GM12801 (cell line): Measurements from ENCODE around the gene FAM98A.

Experiments used
- TF ChIP-seq, protein P1 (sequence below): IDR thresholded peaks from one replicate; pipeline ENCODE4 v1.5.1; 2011; ENCODE audit warnings: control low read depth; ENCODE audit not compliant: insufficient read length; ENCODE audit errors: extremely low read depth

The FAM98A gene

DNA sequence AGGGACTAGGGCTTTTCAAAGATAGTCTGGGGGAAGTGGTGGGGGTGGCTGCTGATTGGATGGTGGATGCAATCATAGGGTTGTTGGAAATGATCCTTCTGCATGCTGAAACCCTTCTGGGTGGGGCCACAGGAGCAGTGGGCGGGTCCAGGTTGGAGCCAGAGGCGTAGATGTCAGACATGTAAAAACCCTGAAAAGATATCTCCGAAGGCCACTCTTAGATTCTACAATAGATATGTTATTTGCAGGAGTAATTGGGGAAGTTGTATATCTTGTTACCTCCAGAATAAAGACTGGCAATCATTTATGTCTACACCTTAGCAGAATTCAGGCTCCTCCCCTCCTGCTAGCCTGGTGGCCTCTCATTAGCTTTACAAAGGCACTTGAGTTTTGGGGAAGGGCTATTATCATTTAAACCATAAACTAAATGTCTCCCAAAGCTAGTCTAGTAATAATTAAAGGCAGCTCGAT, 8.2 kb upstream of the FAM98A start:
- TF ChIP-seq, protein P1, sequence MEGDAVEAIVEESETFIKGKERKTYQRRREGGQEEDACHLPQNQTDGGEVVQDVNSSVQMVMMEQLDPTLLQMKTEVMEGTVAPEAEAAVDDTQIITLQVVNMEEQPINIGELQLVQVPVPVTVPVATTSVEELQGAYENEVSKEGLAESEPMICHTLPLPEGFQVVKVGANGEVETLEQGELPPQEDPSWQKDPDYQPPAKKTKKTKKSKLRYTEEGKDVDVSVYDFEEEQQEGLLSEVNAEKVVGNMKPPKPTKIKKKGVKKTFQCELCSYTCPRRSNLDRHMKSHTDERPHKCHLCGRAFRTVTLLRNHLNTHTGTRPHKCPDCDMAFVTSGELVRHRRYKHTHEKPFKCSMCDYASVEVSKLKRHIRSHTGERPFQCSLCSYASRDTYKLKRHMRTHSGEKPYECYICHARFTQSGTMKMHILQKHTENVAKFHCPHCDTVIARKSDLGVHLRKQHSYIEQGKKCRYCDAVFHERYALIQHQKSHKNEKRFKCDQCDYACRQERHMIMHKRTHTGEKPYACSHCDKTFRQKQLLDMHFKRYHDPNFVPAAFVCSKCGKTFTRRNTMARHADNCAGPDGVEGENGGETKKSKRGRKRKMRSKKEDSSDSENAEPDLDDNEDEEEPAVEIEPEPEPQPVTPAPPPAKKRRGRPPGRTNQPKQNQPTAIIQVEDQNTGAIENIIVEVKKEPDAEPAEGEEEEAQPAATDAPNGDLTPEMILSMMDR: no peak

DNA sequence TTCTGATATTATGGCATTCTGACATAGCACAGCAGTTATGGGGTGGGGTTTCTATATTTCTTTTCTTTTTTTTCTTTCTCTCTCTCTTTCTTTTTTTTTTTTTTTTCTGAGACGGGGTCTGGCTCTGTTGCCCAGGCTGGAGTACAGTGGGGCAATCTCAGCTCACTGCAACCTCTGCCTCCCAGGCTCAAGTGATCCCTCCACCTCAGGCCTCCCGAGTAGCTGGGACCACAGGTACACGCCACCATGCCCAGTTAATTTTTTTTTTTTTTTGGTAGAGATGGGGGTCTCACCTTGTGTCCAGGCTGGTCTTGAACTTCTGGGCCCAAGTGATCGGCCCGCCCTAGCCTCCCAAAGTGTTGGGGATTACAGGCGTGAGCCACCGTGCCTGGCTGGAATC, 7.5 kb upstream of the FAM98A start:
- TF ChIP-seq, protein P1: no peak

DNA sequence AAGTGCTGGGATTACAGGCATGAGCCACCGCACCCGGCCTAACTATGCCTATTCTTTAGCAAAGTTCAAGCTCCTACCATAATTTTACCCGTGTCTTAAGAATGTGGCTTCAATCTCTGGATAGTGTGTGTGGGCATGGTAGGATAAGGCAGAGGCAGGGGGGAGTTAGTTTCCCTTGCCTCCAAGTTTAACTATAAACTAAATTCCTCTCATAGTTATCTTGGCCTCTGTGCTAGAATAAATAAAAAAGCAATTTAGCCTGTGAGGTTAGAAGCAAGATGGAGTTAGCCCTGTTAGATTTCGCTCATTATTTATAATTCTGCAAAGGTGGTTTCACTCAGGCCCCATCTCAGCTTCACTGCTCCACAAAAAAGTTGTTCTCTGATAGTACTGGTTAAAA, 7.0 kb upstream of the FAM98A start:
- TF ChIP-seq, protein P1: no peak

DNA sequence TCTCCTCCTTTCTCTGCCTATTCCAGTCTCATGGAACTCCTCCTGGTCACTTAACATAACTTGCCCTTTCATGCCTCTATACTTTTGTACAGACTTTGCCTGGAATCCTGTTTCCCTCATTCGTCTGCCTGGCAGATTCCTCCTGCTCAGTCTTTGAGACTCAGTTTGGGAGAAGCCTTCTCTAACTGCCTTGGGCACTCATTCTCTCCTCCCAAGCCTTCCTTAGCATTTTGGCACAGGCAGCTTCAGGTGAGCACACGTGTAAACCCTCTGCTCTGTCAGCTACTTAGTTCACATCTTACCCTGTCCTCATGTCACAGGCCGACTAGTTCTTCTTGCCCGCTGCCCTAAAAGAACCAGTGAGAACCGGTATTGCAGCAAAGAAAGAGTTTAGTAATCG, 6.0 kb upstream of the FAM98A start:
- TF ChIP-seq, protein P1: no peak

DNA sequence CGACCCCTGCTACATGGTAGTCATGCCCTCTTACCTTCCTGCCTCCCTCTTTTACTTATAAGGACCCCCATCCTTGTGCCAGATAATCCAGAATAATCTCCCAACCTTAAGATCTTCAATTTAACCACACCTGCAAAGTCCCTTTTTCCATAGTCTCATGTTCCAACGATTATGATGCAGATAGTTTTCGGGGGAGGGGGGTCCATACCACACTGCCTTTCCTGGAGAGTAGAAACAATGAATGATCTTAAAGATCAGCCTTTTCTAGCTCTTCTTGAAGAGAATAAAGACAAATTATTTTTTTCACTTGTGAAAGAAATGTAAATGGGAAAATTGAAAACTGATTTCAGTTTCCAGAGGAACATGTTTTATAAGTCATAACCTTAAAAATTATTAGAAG, 4.3 kb upstream of the FAM98A start:
- TF ChIP-seq, protein P1: no peak

DNA sequence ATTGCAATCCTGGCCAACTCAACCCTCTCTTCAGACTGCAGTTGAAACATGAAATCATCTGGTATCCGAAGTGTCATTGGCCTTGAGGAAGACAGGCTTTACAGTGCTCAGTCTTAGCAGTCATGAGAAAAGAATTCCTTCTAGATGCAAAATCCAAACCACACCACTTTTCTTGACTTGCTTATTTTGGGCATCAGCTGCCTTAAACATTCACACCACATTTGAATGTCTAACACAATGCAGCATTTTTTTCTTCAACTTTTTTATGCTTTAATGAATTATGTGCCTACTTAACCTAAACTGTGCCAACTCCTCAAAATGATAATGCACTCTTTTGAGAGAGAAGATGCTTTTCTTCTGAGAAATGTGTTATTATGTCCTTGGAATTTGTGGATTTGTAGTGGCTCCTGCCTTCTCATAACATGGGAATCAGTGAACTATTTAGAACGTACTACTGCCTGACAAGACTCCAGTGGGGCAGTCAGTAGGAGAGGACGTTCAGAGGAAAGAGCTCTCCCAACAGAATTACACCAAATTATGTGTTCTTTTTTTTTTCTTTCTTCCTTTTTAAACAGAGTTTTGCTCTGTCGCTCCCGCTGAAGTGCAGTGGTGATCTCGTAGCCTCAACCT, 3.2 kb upstream of the FAM98A start:
- TF ChIP-seq, protein P1: no peak

DNA sequence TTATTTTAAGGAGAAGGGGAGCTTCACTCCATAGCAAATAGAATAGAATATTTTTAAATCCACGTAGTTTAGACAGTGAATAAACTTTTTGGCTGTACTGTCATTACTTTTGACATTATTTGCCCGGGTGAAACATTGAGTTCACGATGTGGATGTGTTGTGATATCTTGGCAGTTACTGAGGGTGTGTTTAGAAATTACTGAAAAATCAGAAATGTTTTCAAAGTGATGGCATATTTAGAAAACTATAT, 769 bp upstream of the FAM98A start:
- TF ChIP-seq, protein P1: no peak
